ENCODE measurements around the gene USP7.
A peak's percentile ranks its signal among the peaks of the same experiment; 100 is the strongest.

USP7 gene

DNA sequence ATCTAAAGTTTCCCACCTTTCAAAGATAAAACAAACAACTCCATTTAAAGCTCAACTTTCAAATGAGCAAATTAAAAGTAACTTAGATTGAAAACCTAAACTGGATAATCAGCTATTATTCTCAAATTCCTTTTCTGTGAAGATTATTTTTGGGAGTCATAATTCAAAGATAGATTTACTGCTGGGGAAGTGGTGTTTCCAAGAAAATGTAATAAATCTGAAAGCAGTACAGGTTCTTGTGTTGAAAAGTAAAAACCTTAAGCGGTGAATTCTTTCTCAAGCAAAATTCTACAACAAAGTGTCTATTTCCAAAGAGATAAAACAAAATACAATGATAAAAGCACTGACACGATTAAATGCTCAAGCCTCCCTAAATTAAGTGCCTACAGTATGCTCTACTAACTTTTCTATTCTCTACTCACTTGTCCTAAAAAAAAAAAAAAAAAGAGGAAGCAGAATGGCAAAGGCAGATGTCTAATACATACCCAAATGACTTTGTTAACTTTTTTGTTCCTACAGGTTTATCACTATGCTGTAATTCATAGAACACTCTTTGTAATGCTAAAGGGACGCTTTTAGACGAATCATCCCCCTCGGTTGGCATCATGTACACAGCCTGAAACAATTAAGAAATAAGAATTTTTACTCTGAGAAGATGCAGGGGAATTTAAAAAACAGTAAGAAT lies 47.0 kb downstream of the USP7 start:
- H3K27ac ChIP-seq: peak overlapping the region; percentile 66
- TF ChIP-seq, protein P1, sequence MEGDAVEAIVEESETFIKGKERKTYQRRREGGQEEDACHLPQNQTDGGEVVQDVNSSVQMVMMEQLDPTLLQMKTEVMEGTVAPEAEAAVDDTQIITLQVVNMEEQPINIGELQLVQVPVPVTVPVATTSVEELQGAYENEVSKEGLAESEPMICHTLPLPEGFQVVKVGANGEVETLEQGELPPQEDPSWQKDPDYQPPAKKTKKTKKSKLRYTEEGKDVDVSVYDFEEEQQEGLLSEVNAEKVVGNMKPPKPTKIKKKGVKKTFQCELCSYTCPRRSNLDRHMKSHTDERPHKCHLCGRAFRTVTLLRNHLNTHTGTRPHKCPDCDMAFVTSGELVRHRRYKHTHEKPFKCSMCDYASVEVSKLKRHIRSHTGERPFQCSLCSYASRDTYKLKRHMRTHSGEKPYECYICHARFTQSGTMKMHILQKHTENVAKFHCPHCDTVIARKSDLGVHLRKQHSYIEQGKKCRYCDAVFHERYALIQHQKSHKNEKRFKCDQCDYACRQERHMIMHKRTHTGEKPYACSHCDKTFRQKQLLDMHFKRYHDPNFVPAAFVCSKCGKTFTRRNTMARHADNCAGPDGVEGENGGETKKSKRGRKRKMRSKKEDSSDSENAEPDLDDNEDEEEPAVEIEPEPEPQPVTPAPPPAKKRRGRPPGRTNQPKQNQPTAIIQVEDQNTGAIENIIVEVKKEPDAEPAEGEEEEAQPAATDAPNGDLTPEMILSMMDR (IDR thresholded peaks at IDR 0.05): no peak
- TF ChIP-seq ZFX (IDR thresholded peaks at IDR 0.05; ENCODE audit: borderline replicate concordance): no peak

DNA sequence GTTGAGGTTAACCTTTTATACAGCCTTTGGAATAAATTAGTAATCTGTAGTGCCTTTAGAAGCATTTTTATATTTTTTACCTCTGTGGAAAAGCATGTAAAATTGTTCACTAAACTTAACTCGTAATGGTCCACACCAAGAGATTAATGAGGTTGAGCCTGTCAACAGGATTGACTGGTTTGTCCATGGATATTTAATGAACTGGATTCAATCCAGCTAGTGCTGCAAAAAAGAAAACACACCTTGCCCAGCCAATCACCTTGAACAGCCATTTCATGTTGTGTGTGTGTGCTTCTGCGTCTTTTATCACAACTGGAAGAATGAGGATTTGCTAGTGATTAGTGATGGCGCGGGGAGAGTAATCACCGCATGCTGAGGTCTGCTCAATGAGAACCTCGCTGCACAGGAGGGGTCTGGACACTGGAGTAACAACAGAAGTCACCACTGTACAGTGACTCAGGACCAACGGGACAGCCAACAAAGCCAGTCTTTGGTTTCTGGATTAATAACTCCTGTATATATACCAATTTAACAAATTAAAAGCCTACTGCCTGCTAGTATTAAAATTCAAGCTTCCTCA lies 47.9 kb downstream of the USP7 start:
- TF ChIP-seq ZFX (IDR thresholded peaks at IDR 0.05; ENCODE audit: borderline replicate concordance): no peak
- TF ChIP-seq, protein P1 (IDR thresholded peaks at IDR 0.05): no peak
- H3K27ac ChIP-seq: peak overlapping the region; percentile 66

DNA sequence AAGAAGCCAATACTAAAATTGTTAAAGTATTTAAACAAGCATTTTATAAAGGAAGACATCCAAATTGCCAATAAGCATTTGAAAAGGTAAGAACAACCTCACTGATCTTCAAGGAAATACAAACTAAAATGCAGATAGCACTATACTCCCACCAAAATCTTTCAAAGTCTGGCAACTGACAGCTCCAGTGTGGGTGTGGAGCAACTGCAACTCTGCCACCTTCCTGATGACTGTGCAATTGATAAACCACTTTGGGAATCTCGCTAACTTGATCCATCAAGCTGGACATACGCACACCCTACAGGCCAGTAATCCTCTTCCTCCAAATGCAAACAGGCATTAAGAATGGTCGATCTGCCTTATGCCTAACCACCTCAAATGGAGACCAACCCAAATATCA lies 49.6 kb downstream of the USP7 start:
- no peak overlapping the region for H3K27ac ChIP-seq
- TF ChIP-seq ZFX (IDR thresholded peaks at IDR 0.05; ENCODE audit: borderline replicate concordance): no peak
- TF ChIP-seq, protein P1 (IDR thresholded peaks at IDR 0.05): no peak

DNA sequence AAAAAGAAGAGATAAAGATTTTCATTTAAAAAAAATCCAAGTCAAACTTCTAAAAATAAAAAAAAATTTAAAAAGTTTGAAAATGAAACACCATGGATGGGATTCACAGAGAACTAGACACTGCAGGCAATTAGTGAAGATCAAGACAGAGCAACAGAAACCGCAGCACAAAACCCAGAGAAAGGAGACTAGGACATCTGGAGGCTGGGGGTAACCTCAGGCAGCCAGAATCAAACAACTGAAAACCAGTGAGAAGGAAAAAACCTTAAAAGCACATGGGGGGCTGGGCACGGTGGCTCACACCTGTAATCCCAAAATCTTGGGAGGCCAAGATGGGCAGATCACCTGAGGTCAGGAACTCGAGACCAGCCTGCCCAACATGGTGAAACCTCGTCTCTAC lies 50.9 kb downstream of the USP7 start:
- TF ChIP-seq, protein P1 (IDR thresholded peaks at IDR 0.05): no peak
- no peak for TF ChIP-seq ZFX (IDR thresholded peaks at IDR 0.05; ENCODE audit: borderline replicate concordance)
- H3K27ac ChIP-seq: no peak overlapping the region

DNA sequence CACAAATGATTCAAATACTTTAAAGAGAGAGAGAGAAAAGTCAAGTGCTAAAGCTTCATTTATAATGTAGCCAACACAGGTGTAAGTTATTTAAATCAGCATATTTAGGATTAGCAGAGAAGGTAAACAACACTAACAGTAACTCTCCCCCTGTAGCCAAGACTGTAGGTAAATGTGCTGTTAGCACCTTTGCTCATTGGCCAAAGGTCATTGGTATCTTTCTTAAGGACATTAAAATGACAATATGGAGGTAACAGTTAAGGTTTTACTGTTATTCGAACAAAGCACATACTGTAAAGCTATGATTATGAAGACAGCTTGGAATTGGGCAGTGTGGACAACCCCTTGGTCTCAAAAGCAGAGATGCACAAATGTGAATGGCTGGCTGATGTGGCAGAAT lies 52.9 kb downstream of the USP7 start:
- TF ChIP-seq, protein P1 (IDR thresholded peaks at IDR 0.05): no peak
- TF ChIP-seq ZFX (IDR thresholded peaks at IDR 0.05; ENCODE audit: borderline replicate concordance): no peak
- no peak overlapping the region for H3K27ac ChIP-seq

DNA sequence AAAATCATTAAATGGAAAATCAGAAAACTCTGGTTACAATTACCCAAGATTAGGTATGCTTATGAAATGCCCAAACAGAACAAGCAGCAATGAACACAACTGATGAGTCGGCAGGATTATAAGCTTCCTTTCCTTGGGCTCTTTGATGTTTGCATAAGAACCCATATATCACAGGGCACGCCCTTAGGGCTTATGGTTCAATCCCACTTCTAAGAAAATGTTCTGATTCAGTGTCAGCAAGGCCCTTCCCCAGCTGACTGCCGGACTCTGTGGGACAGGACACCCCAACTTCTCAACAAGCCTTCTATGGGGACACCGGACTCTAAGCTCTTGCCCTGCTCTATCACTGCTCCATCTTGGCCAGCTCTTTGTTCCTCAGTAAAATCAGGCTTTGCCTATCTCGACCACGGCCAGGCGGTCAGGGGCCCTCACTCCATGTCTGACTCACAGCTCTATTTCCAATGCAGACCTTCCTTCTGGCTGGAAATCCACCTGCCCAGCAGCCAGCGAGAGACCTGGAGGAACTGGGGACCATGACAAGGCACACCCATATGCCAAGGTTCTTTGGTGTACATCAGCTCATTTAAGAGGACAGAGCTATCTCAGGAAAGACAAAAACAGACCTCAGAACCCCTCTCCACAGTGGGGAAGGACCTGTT lies 54.8 kb downstream of the USP7 start:
- no peak overlapping the region for H3K27ac ChIP-seq
- no peak for TF ChIP-seq ZFX (IDR thresholded peaks at IDR 0.05; ENCODE audit: borderline replicate concordance)
- TF ChIP-seq, protein P1 (IDR thresholded peaks at IDR 0.05): no peak

DNA sequence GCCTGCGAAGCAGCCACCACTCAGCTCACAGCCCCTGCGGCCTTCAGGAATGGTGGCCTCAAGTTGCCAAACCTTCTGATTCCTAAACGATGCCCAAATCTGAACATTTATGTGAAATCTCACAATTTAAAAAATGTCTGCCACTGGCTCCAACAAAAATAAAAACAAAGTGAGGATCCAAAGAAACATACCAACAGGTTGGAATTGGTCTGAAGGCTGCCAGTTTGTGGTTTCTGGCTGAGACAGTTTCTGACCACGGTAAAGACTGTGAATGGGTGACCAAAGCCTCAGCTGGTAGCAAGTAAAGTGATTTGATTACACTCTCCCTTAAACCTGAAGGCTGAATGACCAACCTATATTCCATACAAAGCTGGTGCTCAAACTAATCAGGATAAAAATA lies 56.6 kb downstream of the USP7 start:
- TF ChIP-seq, protein P1 (IDR thresholded peaks at IDR 0.05): no peak
- no peak for TF ChIP-seq ZFX (IDR thresholded peaks at IDR 0.05; ENCODE audit: borderline replicate concordance)

More for the DNA sequence above, 56.6 kb downstream of the USP7 start:
- no peak overlapping the region for H3K27ac ChIP-seq

Measured in 22Rv1 (cell line).